ENCODE measurements around the gene SLC22A6.

SLC22A6 gene

DNA sequence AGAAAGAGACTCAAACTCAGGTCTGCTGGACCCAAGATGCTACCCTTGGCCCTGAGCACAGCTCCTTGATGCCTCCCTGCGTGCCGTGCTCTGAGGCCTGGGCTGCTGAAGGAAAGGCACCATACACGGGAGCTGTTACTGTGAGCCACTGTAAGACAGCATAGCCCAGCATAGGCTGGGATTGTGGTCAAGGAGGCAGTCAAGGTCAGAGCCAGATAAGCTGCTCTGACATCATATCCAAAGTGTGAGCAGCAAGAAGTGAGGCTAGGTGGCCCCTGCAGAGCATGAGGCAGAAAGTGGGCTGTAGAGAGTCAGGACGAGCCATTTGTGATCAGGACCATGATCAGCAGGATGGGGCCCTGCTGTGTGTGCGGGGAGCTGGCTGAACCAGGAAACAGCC lies 23.2 kb upstream of the SLC22A6 start:
- H4K20me1 ChIP-seq (ENCODE audit: low read depth, low read length) = no peaks in the 10 kb centered on the region
- no peaks in the 10 kb centered on the region for H3K36me3 ChIP-seq (ENCODE audit: low read length)
- no peaks in the 10 kb centered on the region for H3F3A ChIP-seq (ENCODE audit: insufficient read depth)
- H3K4me2 ChIP-seq (ENCODE audit: low read depth, low read length, poor library complexity, severe bottlenecking) = no peak overlapping the region
- H3K9me3 ChIP-seq (ENCODE audit: insufficient read depth, low read length) = no peaks in the 10 kb centered on the region
- H3K4me3 ChIP-seq (ENCODE audit: insufficient read depth, low read length, poor library complexity, severe bottlenecking) = no peak overlapping the region
- no peak overlapping the region for H2AFZ ChIP-seq (ENCODE audit: low read depth, low read length, severe bottlenecking)
- TF ChIP-seq, protein P1, sequence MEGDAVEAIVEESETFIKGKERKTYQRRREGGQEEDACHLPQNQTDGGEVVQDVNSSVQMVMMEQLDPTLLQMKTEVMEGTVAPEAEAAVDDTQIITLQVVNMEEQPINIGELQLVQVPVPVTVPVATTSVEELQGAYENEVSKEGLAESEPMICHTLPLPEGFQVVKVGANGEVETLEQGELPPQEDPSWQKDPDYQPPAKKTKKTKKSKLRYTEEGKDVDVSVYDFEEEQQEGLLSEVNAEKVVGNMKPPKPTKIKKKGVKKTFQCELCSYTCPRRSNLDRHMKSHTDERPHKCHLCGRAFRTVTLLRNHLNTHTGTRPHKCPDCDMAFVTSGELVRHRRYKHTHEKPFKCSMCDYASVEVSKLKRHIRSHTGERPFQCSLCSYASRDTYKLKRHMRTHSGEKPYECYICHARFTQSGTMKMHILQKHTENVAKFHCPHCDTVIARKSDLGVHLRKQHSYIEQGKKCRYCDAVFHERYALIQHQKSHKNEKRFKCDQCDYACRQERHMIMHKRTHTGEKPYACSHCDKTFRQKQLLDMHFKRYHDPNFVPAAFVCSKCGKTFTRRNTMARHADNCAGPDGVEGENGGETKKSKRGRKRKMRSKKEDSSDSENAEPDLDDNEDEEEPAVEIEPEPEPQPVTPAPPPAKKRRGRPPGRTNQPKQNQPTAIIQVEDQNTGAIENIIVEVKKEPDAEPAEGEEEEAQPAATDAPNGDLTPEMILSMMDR (IDR thresholded peaks at IDR 0.05; ENCODE audit: insufficient read depth, low read length, poor library complexity, severe bottlenecking) = no peak
- no peak for TF ChIP-seq EZH2phosphoT487 (conservative IDR thresholded peaks at IDR 0.05; ENCODE audit: low read length)
- H3K9ac ChIP-seq (ENCODE audit: low read length) = no peak overlapping the region
- H3K27ac ChIP-seq (ENCODE audit: low read depth, low read length) = no peak overlapping the region
- H3K9me2 ChIP-seq (replicated peaks; ENCODE audit: insufficient read depth, low read length) = no peaks in the 10 kb centered on the region
- H3K27me3 ChIP-seq (ENCODE audit: low read length) = no peaks in the 10 kb centered on the region
- no peaks in the 10 kb centered on the region for H3K79me2 ChIP-seq (ENCODE audit: insufficient read depth, low read length)

DNA sequence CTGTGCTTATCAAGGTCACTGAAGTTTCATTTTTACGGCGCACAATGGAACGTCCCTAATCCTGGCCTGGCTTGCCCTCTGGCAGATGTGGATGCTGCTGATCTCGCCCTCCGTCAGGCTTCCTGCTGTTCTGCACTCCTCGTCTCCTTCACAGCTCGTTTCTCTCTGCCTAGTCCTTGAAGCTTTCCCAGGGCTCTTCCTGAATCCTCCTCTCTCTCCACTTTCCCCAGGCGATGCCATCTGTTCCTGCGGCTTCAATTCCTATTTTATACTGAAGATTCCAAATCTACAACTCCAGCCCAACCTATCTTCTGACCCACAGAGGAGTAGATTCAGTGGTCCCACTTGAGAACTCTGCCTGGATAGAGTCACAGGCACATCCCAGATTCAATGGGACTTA lies 16.7 kb upstream of the SLC22A6 start:
- no peaks in the 10 kb centered on the region for H3F3A ChIP-seq (ENCODE audit: insufficient read depth)
- H4K20me1 ChIP-seq (ENCODE audit: low read depth, low read length) = no peaks in the 10 kb centered on the region
- H2AFZ ChIP-seq (ENCODE audit: low read depth, low read length, severe bottlenecking) = no peak overlapping the region
- no peaks in the 10 kb centered on the region for H3K27me3 ChIP-seq (ENCODE audit: low read length)
- H3K9me3 ChIP-seq (ENCODE audit: insufficient read depth, low read length) = no peaks in the 10 kb centered on the region
- H3K36me3 ChIP-seq (ENCODE audit: low read length) = no peaks in the 10 kb centered on the region
- no peak overlapping the region for H3K4me3 ChIP-seq (ENCODE audit: insufficient read depth, low read length, poor library complexity, severe bottlenecking)
- no peak for TF ChIP-seq EZH2phosphoT487 (conservative IDR thresholded peaks at IDR 0.05; ENCODE audit: low read length)
- TF ChIP-seq, protein P1 (IDR thresholded peaks at IDR 0.05; ENCODE audit: insufficient read depth, low read length, poor library complexity, severe bottlenecking) = no peak
- H3K9ac ChIP-seq (ENCODE audit: low read length) = no peak overlapping the region
- no peak overlapping the region for H3K4me2 ChIP-seq (ENCODE audit: low read depth, low read length, poor library complexity, severe bottlenecking)
- H3K27ac ChIP-seq (ENCODE audit: low read depth, low read length) = no peak overlapping the region
- H3K9me2 ChIP-seq (replicated peaks; ENCODE audit: insufficient read depth, low read length) = no peaks in the 10 kb centered on the region
- H3K79me2 ChIP-seq (ENCODE audit: insufficient read depth, low read length) = no peaks in the 10 kb centered on the region

GRCh38 chr11:62999649-63000048 lies 14.9 kb upstream of the SLC22A6 start:
- no peaks in the 10 kb centered on the region for H3K36me3 ChIP-seq (ENCODE audit: low read length)
- H2AFZ ChIP-seq (ENCODE audit: low read depth, low read length, severe bottlenecking) = no peak overlapping the region
- no peaks in the 10 kb centered on the region for H3K9me3 ChIP-seq (ENCODE audit: insufficient read depth, low read length)
- H3K9me2 ChIP-seq (replicated peaks; ENCODE audit: insufficient read depth, low read length) = no peaks in the 10 kb centered on the region
- H4K20me1 ChIP-seq (ENCODE audit: low read depth, low read length) = no peaks in the 10 kb centered on the region
- H3K27me3 ChIP-seq (ENCODE audit: low read length) = no peaks in the 10 kb centered on the region
- TF ChIP-seq EZH2phosphoT487 (conservative IDR thresholded peaks at IDR 0.05; ENCODE audit: low read length) = no peak
- H3K27ac ChIP-seq (ENCODE audit: low read depth, low read length) = no peak overlapping the region
- no peak overlapping the region for H3K4me2 ChIP-seq (ENCODE audit: low read depth, low read length, poor library complexity, severe bottlenecking)
- H3F3A ChIP-seq (ENCODE audit: insufficient read depth) = no peaks in the 10 kb centered on the region
- H3K4me3 ChIP-seq (ENCODE audit: insufficient read depth, low read length, poor library complexity, severe bottlenecking) = no peak overlapping the region
- H3K9ac ChIP-seq (ENCODE audit: low read length) = no peak overlapping the region
- H3K79me2 ChIP-seq (ENCODE audit: insufficient read depth, low read length) = no peaks in the 10 kb centered on the region

GRCh38 chr11:62999156-62999555 lies 14.4 kb upstream of the SLC22A6 start:
- Histone ChIP-seq H3K27me3 (ENCODE audit: low read length) (no peaks in the 10 kb centered on the region), H2AFZ (ENCODE audit: low read depth, low read length, severe bottlenecking) (no peak overlapping the region), H3K79me2 (ENCODE audit: insufficient read depth, low read length) (no peaks in the 10 kb centered on the region), H3K4me3 (ENCODE audit: insufficient read depth, low read length, poor library complexity, severe bottlenecking) (no peak overlapping the region), H3F3A (ENCODE audit: insufficient read depth) (no peaks in the 10 kb centered on the region), H3K9me3 (ENCODE audit: insufficient read depth, low read length) (no peaks in the 10 kb centered on the region), H3K9me2 (replicated peaks; ENCODE audit: insufficient read depth, low read length) (no peaks in the 10 kb centered on the region), H3K27ac (ENCODE audit: low read depth, low read length) (no peak overlapping the region), H3K36me3 (ENCODE audit: low read length) (no peaks in the 10 kb centered on the region), H3K9ac (ENCODE audit: low read length) (no peak overlapping the region), H3K4me2 (ENCODE audit: low read depth, low read length, poor library complexity, severe bottlenecking) (no peak overlapping the region), H4K20me1 (ENCODE audit: low read depth, low read length) (no peaks in the 10 kb centered on the region)
- no peak for TF ChIP-seq EZH2phosphoT487 (conservative IDR thresholded peaks at IDR 0.05; ENCODE audit: low read length)
- TF ChIP-seq, protein P1 (IDR thresholded peaks at IDR 0.05; ENCODE audit: insufficient read depth, low read length, poor library complexity, severe bottlenecking) = no peak
